GM12878 (cell line): ENCODE results near the gene ANKRD24. TPM values are rescaled to one million over a fixed set of nuclear protein-coding genes. Genes with fewer than 3 reads are reported as not detected.

ENCODE experiments used
- ATAC-seq: fragments of 200-7000 bp; cut with Tn5 transposase; 3 replicates; pipeline ENCODE4 v1.9.1; 2020; ENCODE audit warnings: mild to moderate bottlenecking, moderate library complexity
- BruUV-seq: library from RNA; stranded (reverse); fragments of 400-500 nt; replicated peaks from 2 replicates; lab custom pipeline; 2021; lab: Mats Ljungman, UMichigan
- CTCF ChIA-PET: fragments of 300-600 bp; sonication (Branson Sonifier 250); formaldehyde crosslinking; extraction: SDS; loops from one replicate; lab custom pipeline; 2021; ENCODE audit warnings: inconsistent platforms; lab: Yijun Ruan, JAX
- POLR2A ChIA-PET: fragments of 350-600 bp; formaldehyde crosslinking; extraction: SDS; loops from one replicate; lab custom pipeline; 2021; ENCODE audit warnings: inconsistent platforms; lab: Charles Lee
- RAD21 ChIA-PET: fragments of 300-600 bp; sonication (Branson Sonifier 250); formaldehyde crosslinking; loops from one replicate; lab custom pipeline; 2023; ENCODE audit warnings: antibody characterized with exemption; ENCODE audit not compliant: unreplicated experiment; lab: Charles Lee
- SMC1A ChIA-PET: fragments of 300-600 bp; sonication (Branson Sonifier 250); formaldehyde crosslinking; loops from one replicate; lab custom pipeline; 2023; ENCODE audit not compliant: unreplicated experiment, uncharacterized antibody; lab: Charles Lee
- DNase-seq: peaks from one replicate; pipeline ENCODE4 v3.0.0-alpha.2; 2011; ENCODE audit warnings: low read depth, low spot score
- FAIRE-seq: peaks from 3 replicates; lab custom pipeline; 2011; peaks lifted over from hg19 to GRCh38; lab: Jason Lieb, UNC
- H2AFZ ChIP-seq: 2 replicates; pipeline ENCODE4 v1.6.0; 2011; ENCODE audit warnings: low read depth, low read length, control low read depth; ENCODE audit not compliant: control insufficient read depth
- H3K27ac ChIP-seq: 2 replicates; pipeline ENCODE4 v1.5.1; 2011; ENCODE audit warnings: control low read depth; ENCODE audit not compliant: control insufficient read depth, insufficient read depth
- H3K27me3 ChIP-seq, 2 experiments: replicated peaks in 1 of 2; 2 replicates each; pipeline versions ENCODE4 v1.6.0 to v1.6.1; 2011; ENCODE audit warnings: low read length in 1 of 2; ENCODE audit not compliant: control insufficient read depth in 2 of 2, insufficient read depth in 2 of 2
- H3K36me3 ChIP-seq, 2 experiments: 2 replicates each; pipeline ENCODE4 v1.5.1; 2011; ENCODE audit warnings: low read length in 1 of 2; ENCODE audit not compliant: control insufficient read depth in 2 of 2, insufficient read depth in 2 of 2
- H3K4me1 ChIP-seq: 2 replicates; pipeline ENCODE4 v1.6.1; 2011; ENCODE audit warnings: mild to moderate bottlenecking, low read length, moderate library complexity, mixed read lengths; ENCODE audit not compliant: control insufficient read depth, insufficient read depth
- H3K4me2 ChIP-seq: 2 replicates; pipeline ENCODE4 v1.6.0; 2011; ENCODE audit warnings: control low read depth; ENCODE audit not compliant: control insufficient read depth, insufficient read depth
- H3K4me3 ChIP-seq: fragments of 200-600 bp; sonication (generic); 2 replicates; pipeline ENCODE4 v1.5.1; 2016
- H3K79me2 ChIP-seq: 2 replicates; pipeline ENCODE4 v1.6.0; 2011; ENCODE audit warnings: low read length; ENCODE audit not compliant: control insufficient read depth, insufficient read depth
- H3K9ac ChIP-seq: 2 replicates; pipeline ENCODE4 v1.8.0; 2011; ENCODE audit warnings: low read length, control low read depth, mixed read lengths; ENCODE audit not compliant: control insufficient read depth, insufficient read depth
- H3K9me3 ChIP-seq: replicated peaks from 3 replicates; pipeline ENCODE4 v1.5.1; 2011; ENCODE audit warnings: mild to moderate bottlenecking, low read length; ENCODE audit not compliant: control insufficient read depth, insufficient read depth
- H4K20me1 ChIP-seq: 2 replicates; pipeline ENCODE4 v1.6.0; 2011; ENCODE audit not compliant: control insufficient read depth, insufficient read depth
- ELK1 ChIP-seq: IDR thresholded peaks from 2 replicates; pipeline ENCODE4 v1.6.1; 2012; ENCODE audit warnings: low read depth, low read length, improper control_type of control experiment
- GATAD2B ChIP-seq: fragments of 450-650 bp; conservative IDR thresholded peaks from 2 replicates; pipeline ENCODE4 v1.6.1; 2017; ENCODE audit warnings: low read depth, mild to moderate bottlenecking, moderate library complexity
- HDGF ChIP-seq: fragments of 450-650 bp; IDR thresholded peaks from 2 replicates; pipeline ENCODE4 v1.6.1; 2016; ENCODE audit warnings: antibody characterized with exemption
- IKZF2 ChIP-seq, 2 experiments: fragments of 450-650 bp; IDR thresholded peaks; 2 replicates each; pipeline ENCODE4 v1.6.1; 2017; ENCODE audit warnings: mild to moderate bottlenecking in 2 of 2, moderate library complexity in 2 of 2
- YBX1 ChIP-seq: fragments of 450-650 bp; IDR thresholded peaks from 2 replicates; pipeline ENCODE4 v1.6.1; 2016; ENCODE audit warnings: antibody characterized with exemption
- WGBS: methylation state at CpG from one replicate; pipeline ENCODE4 v1.1.6; 2016; ENCODE audit warnings: low lambda C conversion rate; ENCODE audit not compliant: insufficient replicate concordance, insufficient coverage; ENCODE audit errors: missing lambda C conversion rate; 5-methylcytosine and 5-hydroxymethylcytosine counted together
- in situ Hi-C: fragments of 300-500 bp; cut with MboI; formaldehyde crosslinking; loops from 9 replicates; pipeline ENCODE4 v1.14.3; 2018; ENCODE audit warnings: mixed read lengths
- intact Hi-C: fragments of 100-400 bp; cut with micrococcal nuclease; formaldehyde crosslinking; loops from one replicate; pipeline ENCODE4 v1.14.2; 2022; ENCODE audit not compliant: unreplicated experiment
- polyA plus RNA-seq, 11 experiments: library from polyadenylated mRNA; depleted of rRNA in 4 of 11; unstranded in 6 of 11; stranded (reverse) in 5 of 11; fragments of >200 nt; fragmentation: Nextera tagmentation in 4 of 11; fragmentation: Illumina TruSeq in 1 of 11; extraction: Ambion mirVana in 4 of 11; extraction: Trizol in 1 of 11; gene quantifications; 1 replicate in 1 of 11; 2 replicates in 10 of 11; pipeline versions ENCODE4 v1.2.1 to v1.2.3, GENCODE V29; 2011 to 2016; ENCODE audit warnings: inconsistent platforms in 2 of 11, missing spikeins in 2 of 11, low read depth in 1 of 11
- total RNA-seq, 4 experiments: library from RNA; depleted of rRNA in 3 of 4; stranded (reverse); fragments of >200 nt in 3 of 4; fragmentation: Illumina TruSeq in 1 of 4; extraction: Trizol in 1 of 4; gene quantifications; 2 replicates each; pipeline versions ENCODE4 v1.2.1 to v1.2.3, GENCODE V29; 2013 to 2021

The ANKRD24 gene
- total and polyA plus RNA-seq, 10 of the 15 experiments (the other 5 are each of a cell fraction or from before 2014, with no cell fraction given) = 0.02 to 0.59 (median 0.35) TPM; not detected in 1

GRCh38 chr19:4210166-4210731, 27.8 kb downstream of the ANKRD24 start:
- WGBS = 57% methylated on average over 14 of the region's 15 CpGs
- no peak overlapping the region for H3K27ac ChIP-seq
- H3K4me3 ChIP-seq = no peak overlapping the region
- ATAC-seq (no peak), FAIRE-seq (no peak), DNase-seq (no peak)
- no TSS peak for BruUV-seq
- POLR2A ChIA-PET = interaction anchor here (0.5 kb wide), 1 partner anchor 33 kb away, joined by 5 read pairs; no protein-coding TSS in a partner anchor
- H3K4me2 ChIP-seq = no peak overlapping the region
- H3K9me3 ChIP-seq = no peaks in the 10 kb centered on the region
- SMC1A ChIA-PET = no interaction called here
- no peaks in the 10 kb centered on the region for H3K27me3 ChIP-seq
- no peak for TF ChIP-seq GATAD2B
- TF ChIP-seq ELK1 = no peak
- TF ChIP-seq YBX1 = no peak
- H4K20me1 ChIP-seq = no peaks in the 10 kb centered on the region
- RAD21 ChIA-PET = no interaction called here
- H3K4me1 ChIP-seq = peaks cover 11% of the 10 kb centered on the region
- H3K9ac ChIP-seq = no peak overlapping the region
- H3K36me3 ChIP-seq = no peaks in the 10 kb centered on the region
- H3K79me2 ChIP-seq = no peaks in the 10 kb centered on the region
- no peak overlapping the region for H2AFZ ChIP-seq
- CTCF ChIA-PET = interaction anchor here (0.7 to 1.2 kb wide), 2 partner anchors 70 to 426 kb away, joined by 3 read pairs; no protein-coding TSS in a partner anchor
- in situ Hi-C loops (no loop called here), intact Hi-C loops (no loop called here)

- Histone ChIP-seq H3K4me1 (peaks cover 11% of the 10 kb centered on the region), H3K4me3 (no peak overlapping the region), H3K27me3 (no peaks in the 10 kb centered on the region), H3K9me3 (no peaks in the 10 kb centered on the region; the same call in 2 of the 3 replicates), H3K9ac (no peak overlapping the region), H3K27ac (no peak overlapping the region), H3K36me3 (no peaks in the 10 kb centered on the region), H2AFZ (no peak overlapping the region), H3K4me2 (no peak overlapping the region), H3K79me2 (no peaks in the 10 kb centered on the region), H4K20me1 (no peaks in the 10 kb centered on the region)
- 0 out of 2 replicates have a peak, but pooled peaks have one; percentile 18 for TF ChIP-seq HDGF
- TF ChIP-seq IKZF2 (IDR thresholded peaks at IDR 0.05) = peak; percentile 26 to 29; a peak in 1 of 4 replicates
- no peak for TF ChIP-seq ELK1
- BruUV-seq = no TSS peak
- POLR2A ChIA-PET = no interaction called here
- intact Hi-C loops (no loop called here), in situ Hi-C loops (no loop called here)
- CTCF ChIA-PET = no interaction called here
- ATAC-seq (no peak), DNase-seq (no peak), FAIRE-seq (no peak)
- RAD21 ChIA-PET = no interaction called here
- SMC1A ChIA-PET = no interaction called here
- WGBS = 3% methylated on average over 2 of the region's 3 CpGs
Measured at GRCh38 chr19:4213116-4213515, 30.6 kb downstream of the ANKRD24 start.
